ENCODE measurements around the gene HMG20A.

- TF ChIP-seq SIN3A (IDR thresholded peaks at IDR 0.05; ENCODE audit: borderline replicate concordance, insufficient read depth, low read length) = no peak
- TF ChIP-seq FOXP2 (optimal IDR thresholded peaks at IDR 0.05; ENCODE audit: borderline replicate concordance, extremely low read depth, extremely low read length, insufficient read depth) = no peak
- no peak for TF ChIP-seq POLR2AphosphoS5 (IDR thresholded peaks at IDR 0.05; ENCODE audit: low read depth, low read length)
- TF ChIP-seq TAF1 (IDR thresholded peaks at IDR 0.05; ENCODE audit: borderline replicate concordance, insufficient read depth, low read length) = no peak
These were observed 78.5 kb downstream of the HMG20A start for GRCh38 chr15:77499087-77499760.
